Uterus (tissue), 4 donors: ENCODE data around the gene IL3. TPM values are rescaled to one million over a fixed set of nuclear protein-coding genes. Genes with fewer than 3 reads are reported as not detected.

Experiments
- DNase-seq, 2 donors: peaks; one replicate each; pipeline ENCODE4 v3.0.0-alpha.2; 2019 to 2020
- H3K27ac ChIP-seq, 2 donors: fragments of 200-600 bp; sonication (generic); 1 replicate in 1 of 2; 2 replicates in 1 of 2; pipeline ENCODE4 v1.5.1; 2016 to 2018
- H3K27me3 ChIP-seq, 2 donors: fragments of 200-600 bp; sonication (generic); one replicate each; pipeline ENCODE4 v1.5.1; 2018 to 2019; ENCODE audit warnings: control low read depth in 1 of 2
- H3K36me3 ChIP-seq, 2 donors: fragments of 200-600 bp; sonication (generic); one replicate each; pipeline ENCODE4 v1.5.1; 2019; ENCODE audit warnings: control low read depth in 1 of 2
- H3K4me1 ChIP-seq, 2 donors: fragments of 200-600 bp; sonication (generic); one replicate each; pipeline ENCODE4 v1.5.1; 2018 to 2019; ENCODE audit warnings: control low read depth in 1 of 2
- H3K4me3 ChIP-seq, 2 donors: fragments of 200-600 bp; sonication (generic); 1 replicate in 1 of 2; 2 replicates in 1 of 2; pipeline ENCODE4 v1.5.1; 2018 to 2019; ENCODE audit warnings: mild to moderate bottlenecking in 1 of 2
- H3K9me3 ChIP-seq, 2 donors: fragments of 200-600 bp; sonication (generic); one replicate each; pipeline ENCODE4 v1.5.1; 2019; ENCODE audit warnings: control low read depth in 1 of 2
- CTCF ChIP-seq, 4 experiments: fragments of 200-600 bp in 2 of 4; fragments of 450-650 bp in 2 of 4; sonication (generic) in 2 of 4; IDR thresholded peaks; one replicate each; pipeline ENCODE4 v1.5.1; 2016 to 2019; ENCODE audit warnings: antibody characterized with exemption in 4 of 4, mild to moderate bottlenecking in 2 of 4, moderate library complexity in 1 of 4
- POLR2A ChIP-seq, 2 donors: fragments of 450-650 bp; IDR thresholded peaks; one replicate each; pipeline ENCODE4 v1.6.1; 2016; ENCODE audit warnings: antibody characterized with exemption in 2 of 2, mild to moderate bottlenecking in 1 of 2, moderate library complexity in 1 of 2
- intact Hi-C: fragments of 100-400 bp; cut with DNase I; formaldehyde crosslinking; loops from one replicate; pipeline ENCODE4 v1.15.1; 2023; ENCODE audit warnings: low total_unique reads
- total RNA-seq, 4 donors: library from RNA; depleted of rRNA in 3 of 4; stranded (reverse); fragments of >200 nt in 3 of 4; gene quantifications; one replicate each; pipeline versions ENCODE4 v1.1.0 to v1.2.4, GENCODE V29; 2014 to 2023
- donor health status: DM: yes; HTN: yes; CAD: no.

IL3 gene
- total RNA-seq, 4 donors from 2014 or later = not detected

GRCh38 chr5:132076202-132076830 is 15.9 kb downstream of the IL3 start:
- Histone ChIP-seq H3K4me3 (no peak overlapping the region), H3K27ac (no peak overlapping the region), H3K27me3 (no peaks in the 10 kb centered on the region), H3K4me1 (no peaks in the 10 kb centered on the region), H3K9me3 (no peaks in the 10 kb centered on the region), H3K36me3 (no peaks in the 10 kb centered on the region)
- no peak for DNase-seq
- intact Hi-C loops = no loop called here
- TF ChIP-seq POLR2A (IDR thresholded peaks at IDR 0.05) = no peak
- no peak for TF ChIP-seq CTCF (IDR thresholded peaks at IDR 0.05)

GRCh38 chr5:132076983-132077382 is 16.5 kb downstream of the IL3 start:
- no peaks in the 10 kb centered on the region for H3K9me3 ChIP-seq
- H3K4me3 ChIP-seq = no peak overlapping the region
- no peaks in the 10 kb centered on the region for H3K4me1 ChIP-seq
- intact Hi-C loops = no loop called here
- no peaks in the 10 kb centered on the region for H3K27me3 ChIP-seq
- no peaks in the 10 kb centered on the region for H3K36me3 ChIP-seq
- no peak overlapping the region for H3K27ac ChIP-seq
- DNase-seq = no peak
- no peak for TF ChIP-seq POLR2A (IDR thresholded peaks at IDR 0.05)
- no peak for TF ChIP-seq CTCF (IDR thresholded peaks at IDR 0.05)

GRCh38 chr5:132079081-132079480 is 18.6 kb downstream of the IL3 start:
- no peak for DNase-seq
- no peaks in the 10 kb centered on the region for H3K9me3 ChIP-seq
- no peaks in the 10 kb centered on the region for H3K27me3 ChIP-seq
- no peak for TF ChIP-seq CTCF (IDR thresholded peaks at IDR 0.05)
- no peak for TF ChIP-seq POLR2A (IDR thresholded peaks at IDR 0.05)
- no peaks in the 10 kb centered on the region for H3K36me3 ChIP-seq
- H3K4me3 ChIP-seq = no peak overlapping the region
- H3K4me1 ChIP-seq = no peaks in the 10 kb centered on the region
- H3K27ac ChIP-seq = no peak overlapping the region
- intact Hi-C loops = no loop called here

GRCh38 chr5:132079619-132080018 is 19.2 kb downstream of the IL3 start:
- Histone ChIP-seq H3K27ac (no peak overlapping the region), H3K27me3 (no peaks in the 10 kb centered on the region), H3K4me1 (no peaks in the 10 kb centered on the region), H3K9me3 (no peaks in the 10 kb centered on the region), H3K36me3 (no peaks in the 10 kb centered on the region), H3K4me3 (no peak overlapping the region)
- TF ChIP-seq CTCF (IDR thresholded peaks at IDR 0.05) = no peak
- no peak for TF ChIP-seq POLR2A (IDR thresholded peaks at IDR 0.05)
- DNase-seq = no peak
- intact Hi-C loops = no loop called here

GRCh38 chr5:132080595-132080994 is 20.1 kb downstream of the IL3 start:
- DNase-seq = no peak
- intact Hi-C loops = no loop called here
- Histone ChIP-seq H3K36me3 (no peaks in the 10 kb centered on the region), H3K4me1 (no peaks in the 10 kb centered on the region), H3K27me3 (no peaks in the 10 kb centered on the region), H3K9me3 (no peaks in the 10 kb centered on the region), H3K27ac (no peak overlapping the region), H3K4me3 (no peak overlapping the region)
- TF ChIP-seq POLR2A (IDR thresholded peaks at IDR 0.05) (no peak), CTCF (IDR thresholded peaks at IDR 0.05) (no peak)
